Measurements from ENCODE around the gene TSC22D3.

- TF ChIP-seq CTCF (IDR thresholded peaks at IDR 0.05) (no peak), EZH2 (IDR thresholded peaks at IDR 0.05; ENCODE audit: borderline replicate concordance, insufficient read depth, low read depth, low read length, poor library complexity, severe bottlenecking) (no peak)
These were observed 12.2 kb upstream of the TSC22D3 start for GRCh38 chrX:107787827-107788226.
